ENCODE data around the gene RAB25. TPM values are rescaled to one million over a fixed set of nuclear protein-coding genes. Genes with fewer than 3 reads are reported as not detected.

RAB25 gene
- total and polyA plus RNA-seq, 8 donors = 57.6 to 148 (median 66.4) TPM

- TF ChIP-seq, protein P1, sequence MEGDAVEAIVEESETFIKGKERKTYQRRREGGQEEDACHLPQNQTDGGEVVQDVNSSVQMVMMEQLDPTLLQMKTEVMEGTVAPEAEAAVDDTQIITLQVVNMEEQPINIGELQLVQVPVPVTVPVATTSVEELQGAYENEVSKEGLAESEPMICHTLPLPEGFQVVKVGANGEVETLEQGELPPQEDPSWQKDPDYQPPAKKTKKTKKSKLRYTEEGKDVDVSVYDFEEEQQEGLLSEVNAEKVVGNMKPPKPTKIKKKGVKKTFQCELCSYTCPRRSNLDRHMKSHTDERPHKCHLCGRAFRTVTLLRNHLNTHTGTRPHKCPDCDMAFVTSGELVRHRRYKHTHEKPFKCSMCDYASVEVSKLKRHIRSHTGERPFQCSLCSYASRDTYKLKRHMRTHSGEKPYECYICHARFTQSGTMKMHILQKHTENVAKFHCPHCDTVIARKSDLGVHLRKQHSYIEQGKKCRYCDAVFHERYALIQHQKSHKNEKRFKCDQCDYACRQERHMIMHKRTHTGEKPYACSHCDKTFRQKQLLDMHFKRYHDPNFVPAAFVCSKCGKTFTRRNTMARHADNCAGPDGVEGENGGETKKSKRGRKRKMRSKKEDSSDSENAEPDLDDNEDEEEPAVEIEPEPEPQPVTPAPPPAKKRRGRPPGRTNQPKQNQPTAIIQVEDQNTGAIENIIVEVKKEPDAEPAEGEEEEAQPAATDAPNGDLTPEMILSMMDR (IDR thresholded peaks at IDR 0.05) = no peak
- no peak for DNase-seq
- H3K4me1 ChIP-seq = peaks cover 5 to 35% of the 10 kb centered on the region in 2 donors
- H3K36me3 ChIP-seq = no peaks in the 10 kb centered on the region
- peak overlapping the region in 1 of 2 donors; percentile 19 for H3K4me3 ChIP-seq
- intact Hi-C loops (cut with DNase I) = no loop called here
- no peak overlapping the region for H3K27ac ChIP-seq
- peaks cover 0 to 68% of the 10 kb centered on the region in 2 donors for H3K27me3 ChIP-seq
- no peak for ATAC-seq
- H3K9me3 ChIP-seq = no peaks in the 10 kb centered on the region
These were observed 19.9 kb downstream of the RAB25 start for GRCh38 chr1:156080863-156081179.

GRCh38 chr1:156081180-156081916 is 20.4 kb downstream of the RAB25 start:
- ATAC-seq (no peak), DNase-seq (no peak)
- Histone ChIP-seq H3K4me1 (peaks cover 5 to 30% of the 10 kb centered on the region in 2 donors), H3K4me3 (peak overlapping the region; percentile 62 to 63), H3K27me3 (peaks cover 0 to 65% of the 10 kb centered on the region in 2 donors), H3K9me3 (no peaks in the 10 kb centered on the region), H3K36me3 (no peaks in the 10 kb centered on the region), H3K27ac (no peak overlapping the region)
- intact Hi-C loops (cut with DNase I) = no loop called here
- TF ChIP-seq, protein P1 (IDR thresholded peaks at IDR 0.05) = no peak

- ATAC-seq (no peak), DNase-seq (peak in 1 of 4 donors; percentile 60)
- H3K27ac ChIP-seq = no peak overlapping the region
- H3K4me1 ChIP-seq = peaks cover 8 to 26% of the 10 kb centered on the region in 2 donors
- no peaks in the 10 kb centered on the region for H3K9me3 ChIP-seq
- TF ChIP-seq, protein P1 (IDR thresholded peaks at IDR 0.05) = no peak
- intact Hi-C loops (cut with DNase I) = no loop called here
- peaks cover 0 to 59% of the 10 kb centered on the region in 2 donors for H3K27me3 ChIP-seq
- H3K4me3 ChIP-seq = peak overlapping the region; percentile 62 to 63
- H3K36me3 ChIP-seq = no peaks in the 10 kb centered on the region
These were observed 21.0 kb downstream of the RAB25 start for GRCh38 chr1:156081917-156082308.

- DNase-seq = peak; percentile 79 to 94 (median 90)
- intact Hi-C loops (cut with DNase I) = no loop called here
- Histone ChIP-seq H3K27me3 (peaks cover 0 to 55% of the 10 kb centered on the region in 2 donors), H3K27ac (peak within 1 kb of the TSS; percentile 37 to 45), H3K4me3 (peak within 1 kb of the TSS; percentile 62 to 63), H3K9me3 (no peaks in the 10 kb centered on the region), H3K36me3 (no peaks in the 10 kb centered on the region), H3K4me1 (peaks cover 8 to 26% of the 10 kb centered on the region in 2 donors)
- ATAC-seq = peak; percentile 85
- TF ChIP-seq, protein P1 (IDR thresholded peaks at IDR 0.05) = no peak
These were observed 21.5 kb downstream of the RAB25 start, which contains the start of gene MEX3A for GRCh38 chr1:156082309-156083091. Gene MEX3A (minus strand): TSS chr1:156082465. CDS start chr1:156081998, 467 bp downstream.
